Measurements from ENCODE around the gene CLCN5.

The CLCN5 gene

GRCh38 chrX:50147972-50148371, 225.6 kb downstream of the CLCN5 start:
- Histone ChIP-seq H3K4me1 (ENCODE audit: control insufficient read depth, low read depth, low read length) (no peaks in the 10 kb centered on the region), H3K9me3 (ENCODE audit: control insufficient read depth, low read depth, low read length) (no peaks in the 10 kb centered on the region), H3K27ac (ENCODE audit: low read length) (no peak overlapping the region), H3K9ac (ENCODE audit: low read length) (no peak overlapping the region), H3K27me3 (ENCODE audit: control insufficient read depth, insufficient read depth, low read length) (no peaks in the 10 kb centered on the region), H3K36me3 (ENCODE audit: control insufficient read depth, low read depth, low read length) (no peaks in the 10 kb centered on the region), H3K4me3 (ENCODE audit: low read length) (no peak overlapping the region)

All from iPS-18a (cell line).